Embryonic facial prominence (tissue), 1 donor: ENCODE data around the gene METTL24.
"Not testable (repeated sequence)": the region's sequence is repeated elsewhere in the genome, so short reads cannot be mapped to it uniquely, and the experiment has no call there.

Experiments
- DNase-seq: peaks from one replicate; pipeline ENCODE4 v3.0.0-alpha.2; 2016; ENCODE audit errors: extremely low spot score

The METTL24 gene

GRCh38 chr6:110315207-110315868 is 42.8 kb downstream of the METTL24 start:
- no peak for DNase-seq

GRCh38 chr6:110310861-110311446 is 47.2 kb downstream of the METTL24 start:
- no peak for DNase-seq

- DNase-seq, result not testable (repeated sequence)
These were observed 48.7 kb downstream of the METTL24 start for GRCh38 chr6:110309432-110309831.

GRCh38 chr6:110307368-110307767 is 50.8 kb downstream of the METTL24 start:
- DNase-seq, result no peak

GRCh38 chr6:110305832-110306231 is 52.3 kb downstream of the METTL24 start:
- not testable (repeated sequence) for DNase-seq

GRCh38 chr6:110303692-110304091 is 54.5 kb downstream of the METTL24 start:
- not testable (repeated sequence) for DNase-seq

GRCh38 chr6:110298916-110299315 is 59.2 kb downstream of the METTL24 start:
- no peak for DNase-seq

- no peak for DNase-seq
These were observed 59.7 kb downstream of the METTL24 start for GRCh38 chr6:110298411-110298810.

GRCh38 chr6:110296241-110297025 is 61.7 kb downstream of the METTL24 start:
- no peak for DNase-seq

GRCh38 chr6:110295451-110296165 is 62.5 kb downstream of the METTL24 start:
- DNase-seq, result no peak

GRCh38 chr6:110287462-110288341 is 70.4 kb downstream of the METTL24 start:
- no peak for DNase-seq

GRCh38 chr6:110285306-110286060 is 72.7 kb downstream of the METTL24 start:
- DNase-seq, result no peak

GRCh38 chr6:110284855-110285254 is 73.3 kb downstream of the METTL24 start:
- DNase-seq, result no peak

GRCh38 chr6:110283657-110284056 is 74.5 kb downstream of the METTL24 start:
- no peak for DNase-seq

GRCh38 chr6:110282412-110282811 is 75.7 kb downstream of the METTL24 start:
- DNase-seq, result no peak

- DNase-seq, result no peak
These were observed 81.0 kb downstream of the METTL24 start for GRCh38 chr6:110277100-110277665.

GRCh38 chr6:110272781-110273180 is 85.4 kb downstream of the METTL24 start:
- DNase-seq, result not testable (repeated sequence)

- DNase-seq, result no peak
These were observed 86.5 kb downstream of the METTL24 start for GRCh38 chr6:110271732-110272022.

- DNase-seq, result no peak
These were observed 88.0 kb downstream of the METTL24 start for GRCh38 chr6:110270165-110270564.

GRCh38 chr6:110269623-110270022 is 88.5 kb downstream of the METTL24 start:
- DNase-seq, result no peak
